SK-N-SH (cell line): Measurements from ENCODE around the gene GALNT1.

Experiments used
- FOXM1 ChIP-seq: IDR thresholded peaks from 2 replicates; pipeline ENCODE4 v1.4.0; 2012; ENCODE audit warnings: low read depth, mild to moderate bottlenecking
- MXI1 ChIP-seq: IDR thresholded peaks from 2 replicates; pipeline ENCODE4 v1.6.1; 2012; ENCODE audit warnings: mild to moderate bottlenecking, low read depth, low read length, improper control_type of control experiment
- POLR2AphosphoS5 ChIP-seq: IDR thresholded peaks from 2 replicates; pipeline ENCODE4 v1.6.1; 2012; ENCODE audit warnings: low read depth, low read length
- RAD21 ChIP-seq: IDR thresholded peaks from 2 replicates; pipeline ENCODE4 v1.6.1; 2012; ENCODE audit warnings: mild to moderate bottlenecking, low read length
- RCOR1 ChIP-seq: fragments of 150-350 bp; IDR thresholded peaks from 2 replicates; pipeline ENCODE4 v1.6.1; 2017; ENCODE audit warnings: antibody characterized with exemption, low read length
- TF ChIP-seq, protein P1 (sequence below): fragments of 200-600 bp; sonication (generic); IDR thresholded peaks from 2 replicates; pipeline ENCODE4 v1.6.1; 2017; ENCODE audit warnings: antibody characterized with exemption, mild to moderate bottlenecking, moderate library complexity

DNA sequence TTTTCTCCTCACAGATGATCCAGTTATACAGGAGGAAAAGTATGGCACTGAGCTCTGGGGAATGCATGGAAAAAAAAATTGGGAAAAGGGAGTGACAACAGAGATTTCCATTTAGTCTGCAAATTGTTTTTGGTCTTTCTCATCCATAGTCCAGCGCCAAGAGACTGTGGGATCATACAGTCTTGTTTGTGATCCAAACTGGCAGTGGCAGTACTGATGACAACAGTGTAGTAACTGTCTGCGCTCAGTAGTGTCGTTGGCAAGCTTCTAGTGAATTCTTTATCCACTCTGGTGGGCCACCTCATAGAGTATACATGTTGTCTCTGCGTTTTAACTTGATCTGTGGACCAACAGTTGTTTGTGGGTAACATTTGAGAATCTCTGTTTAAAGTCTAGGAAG is 37.9 kb downstream of the GALNT1 start:
- TF ChIP-seq POLR2AphosphoS5 (no peak), MXI1 (no peak), FOXM1 (no peak), RAD21 (no peak), RCOR1 (no peak)
- TF ChIP-seq, protein P1, sequence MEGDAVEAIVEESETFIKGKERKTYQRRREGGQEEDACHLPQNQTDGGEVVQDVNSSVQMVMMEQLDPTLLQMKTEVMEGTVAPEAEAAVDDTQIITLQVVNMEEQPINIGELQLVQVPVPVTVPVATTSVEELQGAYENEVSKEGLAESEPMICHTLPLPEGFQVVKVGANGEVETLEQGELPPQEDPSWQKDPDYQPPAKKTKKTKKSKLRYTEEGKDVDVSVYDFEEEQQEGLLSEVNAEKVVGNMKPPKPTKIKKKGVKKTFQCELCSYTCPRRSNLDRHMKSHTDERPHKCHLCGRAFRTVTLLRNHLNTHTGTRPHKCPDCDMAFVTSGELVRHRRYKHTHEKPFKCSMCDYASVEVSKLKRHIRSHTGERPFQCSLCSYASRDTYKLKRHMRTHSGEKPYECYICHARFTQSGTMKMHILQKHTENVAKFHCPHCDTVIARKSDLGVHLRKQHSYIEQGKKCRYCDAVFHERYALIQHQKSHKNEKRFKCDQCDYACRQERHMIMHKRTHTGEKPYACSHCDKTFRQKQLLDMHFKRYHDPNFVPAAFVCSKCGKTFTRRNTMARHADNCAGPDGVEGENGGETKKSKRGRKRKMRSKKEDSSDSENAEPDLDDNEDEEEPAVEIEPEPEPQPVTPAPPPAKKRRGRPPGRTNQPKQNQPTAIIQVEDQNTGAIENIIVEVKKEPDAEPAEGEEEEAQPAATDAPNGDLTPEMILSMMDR, result no peak
